ENCODE results near the gene FILIP1. TPM values are rescaled to one million over a fixed set of nuclear protein-coding genes. Genes with fewer than 3 reads are reported as not detected.

The FILIP1 gene
- total RNA-seq, 4 donors from 2014 or later: 6.0 to 12.3 (median 7.2) TPM

- Histone ChIP-seq H3K36me3 (no peaks in the 10 kb centered on the region), H3K9me3 (no peaks in the 10 kb centered on the region), H3K4me1 (peaks cover 0 to 8% (median 0%) of the 10 kb centered on the region in 4 donors), H3K27ac (no peak overlapping the region), H3K4me3 (no peak overlapping the region), H3K27me3 (no peaks in the 10 kb centered on the region)
- in situ Hi-C loops (cut with MboI; ENCODE audit: low pct_ligation_motif_present in 1 of 4, low pct_unique_long_range_greater_than_20kb in 1 of 4, low sequenced_read_pairs in 3 of 4) (no loop called here), intact Hi-C loops (cut with DNase I; ENCODE audit: low total_unique reads) (no loop called here)
- TF ChIP-seq POLR2AphosphoS5 (IDR thresholded peaks at IDR 0.05) (no peak), CTCF (IDR thresholded peaks at IDR 0.05) (no peak), POLR2A (IDR thresholded peaks at IDR 0.05) (no peak), EP300 (IDR thresholded peaks at IDR 0.05; ENCODE audit: low read depth) (no peak)
- no peak for DNase-seq
- WGBS, 2 donors (ENCODE audit: low coverage in 1 of 2): 73 to 90% methylated on average over 2 of the region's 2 CpGs
Measured at GRCh38 chr6:75331151-75331550, 162.4 kb downstream of the FILIP1 start.

GRCh38 chr6:75329703-75330102 lies 163.9 kb downstream of the FILIP1 start:
- in situ Hi-C loops (cut with MboI; ENCODE audit: low pct_ligation_motif_present in 1 of 4, low pct_unique_long_range_greater_than_20kb in 1 of 4, low sequenced_read_pairs in 3 of 4) (no loop called here), intact Hi-C loops (cut with DNase I; ENCODE audit: low total_unique reads) (no loop called here)
- Histone ChIP-seq H3K4me3 (no peak overlapping the region), H3K27me3 (no peaks in the 10 kb centered on the region), H3K9me3 (no peaks in the 10 kb centered on the region), H3K36me3 (no peaks in the 10 kb centered on the region), H3K27ac (no peak overlapping the region), H3K4me1 (peaks cover 0 to 6% (median 0%) of the 10 kb centered on the region in 4 donors)
- WGBS, 2 donors (ENCODE audit: low coverage in 1 of 2): 83 to 97% methylated on average over 1 of the region's 1 CpG
- DNase-seq: no peak
- TF ChIP-seq POLR2A (IDR thresholded peaks at IDR 0.05) (no peak), POLR2AphosphoS5 (IDR thresholded peaks at IDR 0.05) (no peak), EP300 (IDR thresholded peaks at IDR 0.05; ENCODE audit: low read depth) (no peak), CTCF (IDR thresholded peaks at IDR 0.05) (no peak)

GRCh38 chr6:75327807-75328206 lies 165.8 kb downstream of the FILIP1 start:
- H3K4me3 ChIP-seq: no peak overlapping the region
- H3K27ac ChIP-seq: no peak overlapping the region
- no peak for DNase-seq
- intact Hi-C loops (cut with DNase I; ENCODE audit: low total_unique reads) (no loop called here), in situ Hi-C loops (cut with MboI; ENCODE audit: low pct_ligation_motif_present in 1 of 4, low pct_unique_long_range_greater_than_20kb in 1 of 4, low sequenced_read_pairs in 3 of 4) (no loop called here)
- H3K4me1 ChIP-seq: no peaks in the 10 kb centered on the region
- no peaks in the 10 kb centered on the region for H3K36me3 ChIP-seq
- TF ChIP-seq EP300 (IDR thresholded peaks at IDR 0.05; ENCODE audit: low read depth) (no peak), POLR2AphosphoS5 (IDR thresholded peaks at IDR 0.05) (no peak), POLR2A (IDR thresholded peaks at IDR 0.05) (no peak), CTCF (IDR thresholded peaks at IDR 0.05) (no peak)
- WGBS, 2 donors (ENCODE audit: low coverage in 1 of 2): 80 to 100% methylated on average over 1 of the region's 1 CpG
- no peaks in the 10 kb centered on the region for H3K9me3 ChIP-seq
- H3K27me3 ChIP-seq: no peaks in the 10 kb centered on the region

GRCh38 chr6:75326557-75327258 lies 166.9 kb downstream of the FILIP1 start:
- TF ChIP-seq EP300 (IDR thresholded peaks at IDR 0.05; ENCODE audit: low read depth) (no peak), CTCF (IDR thresholded peaks at IDR 0.05) (no peak), POLR2AphosphoS5 (IDR thresholded peaks at IDR 0.05) (no peak), POLR2A (IDR thresholded peaks at IDR 0.05) (no peak)
- 78 to 79% methylated on average over 2 of the region's 2 CpGs for WGBS, 2 donors (ENCODE audit: low coverage in 1 of 2)
- intact Hi-C loops (cut with DNase I; ENCODE audit: low total_unique reads): no loop called here
- Histone ChIP-seq H3K4me1 (no peaks in the 10 kb centered on the region), H3K27me3 (no peaks in the 10 kb centered on the region), H3K4me3 (no peak overlapping the region), H3K36me3 (no peaks in the 10 kb centered on the region), H3K27ac (no peak overlapping the region), H3K9me3 (no peaks in the 10 kb centered on the region)
- in situ Hi-C loops (cut with MboI; ENCODE audit: low pct_ligation_motif_present in 1 of 4, low pct_unique_long_range_greater_than_20kb in 1 of 4, low sequenced_read_pairs in 3 of 4): no loop called here
- no peak for DNase-seq
